ENCODE data around the gene STAT3.

The STAT3 gene

DNA sequence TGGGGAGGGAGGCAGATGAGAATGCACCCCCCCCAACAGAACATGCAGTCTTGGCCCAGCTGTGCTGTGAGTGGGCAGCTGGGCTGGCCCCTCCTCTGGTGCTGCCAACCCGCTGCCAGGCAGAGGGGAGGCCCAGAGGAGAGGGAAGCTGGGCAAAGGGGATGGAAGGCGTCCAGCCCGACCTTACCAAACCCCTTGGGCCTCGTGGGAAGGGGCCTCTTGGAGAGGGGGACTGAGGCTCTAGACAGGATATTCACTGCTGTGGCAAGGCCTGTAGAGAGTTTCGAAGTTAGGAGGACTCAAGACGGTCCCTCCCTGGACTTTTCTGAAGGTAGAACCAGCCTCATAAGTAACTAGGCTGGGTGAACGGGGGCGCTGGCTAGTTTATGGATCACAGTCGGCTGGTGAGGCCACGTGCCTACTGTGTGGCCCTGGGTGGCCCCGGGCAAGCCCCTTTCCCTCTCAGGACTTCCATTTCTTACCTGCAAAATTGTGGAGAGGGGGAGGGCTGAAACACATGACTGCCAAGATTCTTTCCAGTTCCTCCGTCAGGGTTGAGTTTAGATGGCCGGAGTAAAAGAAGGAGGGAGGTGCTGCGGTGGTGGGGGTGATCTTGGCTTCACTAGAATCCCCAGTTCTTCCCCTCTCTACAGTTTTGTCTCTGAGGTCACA, 100.8 kb downstream of the STAT3 start:
- ChIA-PET CTCF (interaction anchor here (1.2 to 2.3 kb wide), 2 partner anchors 10 to 240 kb away, joined by 4 to 5 read pairs; no protein-coding TSS in a partner anchor), POLR2A (interaction anchor here (0.9 to 1.2 kb wide), 3 partner anchors 8 to 12 kb away, joined by 3 to 7 read pairs (median 6); no protein-coding TSS in a partner anchor)
- TF ChIP-seq, protein P1, sequence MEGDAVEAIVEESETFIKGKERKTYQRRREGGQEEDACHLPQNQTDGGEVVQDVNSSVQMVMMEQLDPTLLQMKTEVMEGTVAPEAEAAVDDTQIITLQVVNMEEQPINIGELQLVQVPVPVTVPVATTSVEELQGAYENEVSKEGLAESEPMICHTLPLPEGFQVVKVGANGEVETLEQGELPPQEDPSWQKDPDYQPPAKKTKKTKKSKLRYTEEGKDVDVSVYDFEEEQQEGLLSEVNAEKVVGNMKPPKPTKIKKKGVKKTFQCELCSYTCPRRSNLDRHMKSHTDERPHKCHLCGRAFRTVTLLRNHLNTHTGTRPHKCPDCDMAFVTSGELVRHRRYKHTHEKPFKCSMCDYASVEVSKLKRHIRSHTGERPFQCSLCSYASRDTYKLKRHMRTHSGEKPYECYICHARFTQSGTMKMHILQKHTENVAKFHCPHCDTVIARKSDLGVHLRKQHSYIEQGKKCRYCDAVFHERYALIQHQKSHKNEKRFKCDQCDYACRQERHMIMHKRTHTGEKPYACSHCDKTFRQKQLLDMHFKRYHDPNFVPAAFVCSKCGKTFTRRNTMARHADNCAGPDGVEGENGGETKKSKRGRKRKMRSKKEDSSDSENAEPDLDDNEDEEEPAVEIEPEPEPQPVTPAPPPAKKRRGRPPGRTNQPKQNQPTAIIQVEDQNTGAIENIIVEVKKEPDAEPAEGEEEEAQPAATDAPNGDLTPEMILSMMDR (IDR thresholded peaks at IDR 0.05; ENCODE audit: insufficient read depth, low read length, missing control alignments): no peak
- no peak for DNase-seq (ENCODE audit: low read depth, low spot score)
- peak overlapping the region; percentile 49; the same call in 1 of the 2 replicates for H3K4me3 ChIP-seq (ENCODE audit: low read depth, low read length)

DNA sequence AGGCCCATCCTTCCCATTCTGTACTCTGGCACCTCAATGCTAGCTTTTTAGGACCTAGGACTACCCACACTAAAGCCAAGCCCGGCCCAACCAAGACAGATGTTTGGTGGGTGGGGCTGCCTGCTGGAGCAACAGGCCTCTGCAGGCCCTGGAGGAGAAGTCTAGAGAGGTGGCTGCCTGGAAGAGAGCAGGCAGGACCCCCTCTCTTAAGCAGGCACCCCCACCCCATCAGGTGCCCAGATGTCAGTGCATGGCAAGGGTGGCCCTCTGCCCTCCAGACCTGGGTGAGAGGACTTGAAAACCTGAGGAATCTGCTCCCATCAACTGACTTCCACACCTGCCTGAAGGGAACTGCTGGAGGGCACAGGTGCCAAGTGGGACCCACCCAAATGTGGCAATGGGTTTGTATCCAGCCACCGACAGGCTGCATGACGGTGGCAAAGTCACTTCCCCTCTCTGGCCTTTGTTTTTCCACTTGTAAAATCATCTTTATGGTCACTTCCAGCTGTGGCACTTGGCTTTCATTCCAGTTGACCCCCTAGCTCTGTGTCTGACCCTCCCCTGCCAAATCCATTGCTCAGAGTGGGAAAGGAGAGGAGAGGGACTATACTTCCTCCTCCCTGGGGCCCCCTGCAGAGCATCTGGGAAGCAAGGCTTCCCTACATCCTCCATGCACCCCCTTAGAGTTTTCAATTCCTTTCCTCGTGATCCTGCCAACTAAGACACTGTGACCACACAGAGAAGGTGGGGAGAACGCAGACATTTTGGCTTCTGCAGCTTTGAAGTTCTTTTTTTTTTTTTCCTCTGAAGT, 101.6 kb downstream of the STAT3 start:
- TF ChIP-seq, protein P1 (IDR thresholded peaks at IDR 0.05; ENCODE audit: insufficient read depth, low read length, missing control alignments): no peak
- no peak overlapping the region for H3K4me3 ChIP-seq (ENCODE audit: low read depth, low read length)
- ChIA-PET CTCF (interaction anchor here (1.2 to 2.3 kb wide), 2 partner anchors 10 to 241 kb away, joined by 4 to 5 read pairs; no protein-coding TSS in a partner anchor), POLR2A (no interaction called here)
- no peak for DNase-seq (ENCODE audit: low read depth, low spot score)

DNA sequence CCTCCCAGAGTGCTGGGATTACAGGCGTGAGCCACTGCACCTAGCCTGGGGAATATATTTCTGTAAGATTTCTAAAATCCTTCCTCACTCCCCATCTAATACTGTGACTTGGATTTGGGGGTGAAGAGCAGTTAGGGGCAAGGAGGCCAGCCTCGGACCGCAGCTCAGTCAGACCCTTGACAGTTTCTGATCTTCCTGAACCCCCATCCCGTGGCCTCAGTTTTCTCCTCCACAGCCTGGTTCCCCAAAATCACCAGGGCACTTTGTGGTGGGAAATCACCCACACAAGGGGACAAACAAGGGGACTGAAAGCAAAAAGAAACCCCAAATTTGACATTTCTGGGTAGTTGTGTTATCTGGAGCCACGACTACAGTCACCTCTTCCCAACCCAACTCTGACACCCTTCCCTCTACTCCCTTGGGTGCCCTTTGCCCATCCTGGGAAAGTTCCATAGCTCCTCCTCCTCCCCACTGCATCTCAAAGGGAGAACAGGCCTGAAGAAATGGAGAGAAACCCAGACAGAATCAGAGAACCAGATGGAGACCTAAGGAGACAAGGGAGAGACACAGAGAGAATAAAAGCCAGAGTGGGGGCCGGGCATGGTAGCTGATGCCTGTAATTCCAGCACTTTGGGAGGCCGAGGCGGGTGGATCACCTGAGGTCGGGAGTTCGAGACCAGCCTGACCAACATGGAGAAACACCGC, 102.7 kb downstream of the STAT3 start:
- H3K4me3 ChIP-seq (ENCODE audit: low read depth, low read length): no peak overlapping the region
- TF ChIP-seq, protein P1 (IDR thresholded peaks at IDR 0.05; ENCODE audit: insufficient read depth, low read length, missing control alignments): no peak
- ChIA-PET CTCF (no interaction called here), POLR2A (no interaction called here)
- no peak for DNase-seq (ENCODE audit: low read depth, low spot score)

DNA sequence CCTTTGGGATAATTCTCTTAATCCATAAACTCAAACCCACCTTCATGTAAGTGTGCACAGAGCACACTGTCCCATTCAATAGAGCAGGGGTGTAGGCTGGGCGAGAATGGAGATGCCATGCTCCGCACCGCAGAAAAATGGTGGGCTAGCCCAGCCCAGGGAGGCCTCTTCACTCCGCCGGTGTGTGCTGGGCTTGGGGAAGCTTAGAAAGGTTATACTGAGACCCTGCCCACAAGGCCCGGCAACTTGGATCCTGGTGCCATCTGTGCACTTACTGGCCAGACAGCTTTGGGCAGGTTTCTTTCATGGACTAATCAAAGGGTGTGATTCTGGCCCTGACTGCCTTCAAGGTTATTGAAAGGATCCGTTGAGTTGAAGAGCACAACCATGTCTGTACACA, 103.7 kb downstream of the STAT3 start:
- ChIA-PET CTCF (no interaction called here), POLR2A (no interaction called here)
- TF ChIP-seq, protein P1 (IDR thresholded peaks at IDR 0.05; ENCODE audit: insufficient read depth, low read length, missing control alignments): no peak
- no peak for DNase-seq (ENCODE audit: low read depth, low spot score)
- H3K4me3 ChIP-seq (ENCODE audit: low read depth, low read length): no peak overlapping the region

DNA sequence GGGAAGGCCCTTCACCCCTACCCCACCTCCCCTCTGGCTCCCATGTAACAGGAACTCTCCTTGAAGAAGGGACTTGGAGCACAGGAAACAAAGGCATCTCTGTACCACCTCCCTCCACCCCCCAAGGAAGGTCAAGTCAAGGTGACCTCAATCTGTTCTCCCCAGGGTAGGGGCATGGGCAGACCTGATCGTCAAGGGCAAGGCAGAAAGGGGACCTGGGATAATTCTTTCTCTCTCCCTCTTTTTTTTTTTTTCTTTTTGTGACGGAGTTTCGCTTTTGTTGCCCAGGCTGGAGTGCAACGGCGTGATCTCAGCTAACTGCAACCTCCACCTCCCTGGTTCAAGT, 104.2 kb downstream of the STAT3 start:
- ChIA-PET POLR2A (no interaction called here), CTCF (no interaction called here)
- TF ChIP-seq, protein P1 (IDR thresholded peaks at IDR 0.05; ENCODE audit: insufficient read depth, low read length, missing control alignments): no peak
- DNase-seq (ENCODE audit: low read depth, low spot score): no peak
- no peak overlapping the region for H3K4me3 ChIP-seq (ENCODE audit: low read depth, low read length)
